ENCODE data around the gene UGT1A4.
"Not testable (repeated sequence)": the region's sequence is repeated elsewhere in the genome, so short reads cannot be mapped to it uniquely, and the experiment has no call there.

The UGT1A4 gene

DNA sequence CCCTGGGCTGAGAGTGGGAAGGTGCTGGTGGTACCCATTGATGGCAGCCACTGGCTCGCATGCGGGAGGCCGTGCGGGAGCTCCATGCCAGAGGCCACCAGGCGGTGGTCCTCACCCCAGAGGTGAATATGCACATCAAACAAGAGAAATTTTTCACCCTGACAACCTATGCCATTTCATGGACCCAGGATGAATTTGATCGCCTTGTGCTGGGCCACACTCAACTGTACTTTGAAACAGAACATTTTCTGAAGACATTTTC, 28.7 kb downstream of the UGT1A4 start:
- in situ Hi-C loops (cut with MboI; ENCODE audit: low sequenced_read_pairs): no loop called here
- no peaks in the 10 kb centered on the region for H3K27me3 ChIP-seq (ENCODE audit: low read depth)
- no peak for DNase-seq (ENCODE audit: low spot score in 2 of 2)
- H3K36me3 ChIP-seq (replicated peaks): no peaks in the 10 kb centered on the region
- H3K9me3 ChIP-seq: peaks cover 3% of the 10 kb centered on the region
- H3K4me3 ChIP-seq: no peak overlapping the region
- H3K4me1 ChIP-seq: no peaks in the 10 kb centered on the region

GRCh38 chr2:233750689-233751088, 32.2 kb downstream of the UGT1A4 start:
- H3K4me3 ChIP-seq; H3K27me3 ChIP-seq (ENCODE audit: low read depth); in situ Hi-C loops (cut with MboI; ENCODE audit: low sequenced_read_pairs); H3K9me3 ChIP-seq; DNase-seq (ENCODE audit: low spot score in 2 of 2); H3K4me1 ChIP-seq; H3K36me3 ChIP-seq (replicated peaks): not testable (repeated sequence)

GRCh38 chr2:233751212-233752009, 32.9 kb downstream of the UGT1A4 start:
- H3K27me3 ChIP-seq (ENCODE audit: low read depth); H3K9me3 ChIP-seq; H3K36me3 ChIP-seq (replicated peaks); DNase-seq (ENCODE audit: low spot score in 2 of 2); H3K4me3 ChIP-seq; in situ Hi-C loops (cut with MboI; ENCODE audit: low sequenced_read_pairs); H3K4me1 ChIP-seq: not testable (repeated sequence)

- Histone ChIP-seq H3K36me3 (replicated peaks) (no peaks in the 10 kb centered on the region), H3K27me3 (ENCODE audit: low read depth) (no peaks in the 10 kb centered on the region), H3K4me3 (no peak overlapping the region), H3K9me3 (peaks cover 3% of the 10 kb centered on the region), H3K4me1 (peaks cover 8% of the 10 kb centered on the region)
- no peak for DNase-seq (ENCODE audit: low spot score in 2 of 2)
- in situ Hi-C loops (cut with MboI; ENCODE audit: low sequenced_read_pairs): no loop called here
These were observed 36.5 kb downstream of the UGT1A4 start for GRCh38 chr2:233754872-233755611.

- Histone ChIP-seq H3K4me3 (no peak overlapping the region), H3K9me3 (no peaks in the 10 kb centered on the region; the same call in 1 of the 2 replicates), H3K4me1 (peaks cover 8% of the 10 kb centered on the region), H3K27me3 (ENCODE audit: low read depth) (no peaks in the 10 kb centered on the region), H3K36me3 (replicated peaks) (no peaks in the 10 kb centered on the region)
- in situ Hi-C loops (cut with MboI; ENCODE audit: low sequenced_read_pairs): no loop called here
- no peak for DNase-seq (ENCODE audit: low spot score in 2 of 2)
These were observed 38.0 kb downstream of the UGT1A4 start for GRCh38 chr2:233756429-233757081.

DNA sequence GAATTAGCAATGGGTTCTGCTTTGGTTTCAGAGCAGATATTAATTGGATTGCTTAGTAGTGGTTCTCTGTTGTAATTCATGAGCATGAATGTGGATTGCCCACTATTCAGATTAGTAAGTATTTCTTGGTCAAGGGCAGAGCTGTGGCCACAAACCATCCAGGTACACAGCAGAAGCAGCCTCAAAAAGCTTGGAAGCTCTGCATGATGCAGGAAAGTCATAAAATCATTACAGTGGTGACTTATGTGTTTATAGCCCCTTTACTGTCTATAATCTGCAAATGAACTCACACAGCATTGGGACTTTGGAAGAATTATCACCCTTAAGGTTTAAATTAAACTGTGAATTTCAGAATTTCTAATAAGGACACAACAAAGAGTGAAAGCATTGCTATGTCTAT, 39.6 kb downstream of the UGT1A4 start:
- Histone ChIP-seq H3K4me1 (peaks cover under 1% of the 10 kb centered on the region; the same call in 1 of the 2 replicates), H3K27me3 (ENCODE audit: low read depth) (peaks cover 7% of the 10 kb centered on the region; the same call in 1 of the 2 replicates), H3K9me3 (no peaks in the 10 kb centered on the region), H3K4me3 (no peak overlapping the region), H3K36me3 (replicated peaks) (no peaks in the 10 kb centered on the region)
- in situ Hi-C loops (cut with MboI; ENCODE audit: low sequenced_read_pairs): no loop called here
- DNase-seq (ENCODE audit: low spot score in 2 of 2): no peak

DNA sequence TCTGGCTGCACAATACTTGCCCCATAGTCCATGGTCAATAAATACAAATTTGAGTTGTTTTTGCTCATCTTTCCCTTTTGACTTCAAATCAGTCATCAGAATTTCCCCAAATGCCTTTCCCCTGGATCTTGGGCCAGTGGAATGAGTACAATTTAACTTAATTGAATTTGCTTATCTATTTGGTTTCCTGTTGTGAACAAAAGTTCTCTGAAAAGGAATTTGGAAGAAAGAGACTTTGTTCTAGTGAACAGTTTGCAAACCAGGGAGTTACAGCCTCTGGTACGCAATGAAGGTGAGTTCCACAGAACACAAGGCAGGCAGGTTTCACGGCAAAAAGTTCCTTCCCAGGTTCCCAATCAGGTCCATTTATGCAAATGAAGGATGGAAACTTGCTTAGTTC, 40.3 kb downstream of the UGT1A4 start:
- Histone ChIP-seq H3K9me3 (no peaks in the 10 kb centered on the region), H3K36me3 (replicated peaks) (no peaks in the 10 kb centered on the region), H3K27me3 (ENCODE audit: low read depth) (peaks cover 11% of the 10 kb centered on the region; the same call in 1 of the 2 replicates), H3K4me3 (no peak overlapping the region), H3K4me1 (no peaks in the 10 kb centered on the region)
- in situ Hi-C loops (cut with MboI; ENCODE audit: low sequenced_read_pairs): no loop called here
- no peak for DNase-seq (ENCODE audit: low spot score in 2 of 2)

DNA sequence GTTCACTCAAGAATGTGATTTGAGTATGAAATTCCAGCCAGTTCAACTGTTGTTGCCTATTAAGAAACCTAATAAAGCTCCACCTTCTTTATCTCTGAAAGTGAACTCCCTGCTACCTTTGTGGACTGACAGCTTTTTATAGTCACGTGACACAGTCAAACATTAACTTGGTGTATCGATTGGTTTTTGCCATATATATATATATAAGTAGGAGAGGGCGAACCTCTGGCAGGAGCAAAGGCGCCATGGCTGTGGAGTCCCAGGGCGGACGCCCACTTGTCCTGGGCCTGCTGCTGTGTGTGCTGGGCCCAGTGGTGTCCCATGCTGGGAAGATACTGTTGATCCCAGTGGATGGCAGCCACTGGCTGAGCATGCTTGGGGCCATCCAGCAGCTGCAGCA, 41.5 kb downstream of the UGT1A4 start, which contains the start of gene UGT1A1:
TSS of gene UGT1A1 (plus strand) at position 228 of the 400 bp plus-strand sequence. CDS start at position 246, 18 bp downstream.
- in situ Hi-C loops (cut with MboI; ENCODE audit: low sequenced_read_pairs): no loop called here
- Histone ChIP-seq H3K9me3 (no peaks in the 10 kb centered on the region), H3K36me3 (replicated peaks) (no peaks in the 10 kb centered on the region), H3K4me1 (no peaks in the 10 kb centered on the region), H3K27me3 (ENCODE audit: low read depth) (peaks cover 12% of the 10 kb centered on the region; the same call in 1 of the 2 replicates), H3K4me3 (no peak within 1 kb of the TSS)
- DNase-seq (ENCODE audit: low spot score in 2 of 2): no peak

DNA sequence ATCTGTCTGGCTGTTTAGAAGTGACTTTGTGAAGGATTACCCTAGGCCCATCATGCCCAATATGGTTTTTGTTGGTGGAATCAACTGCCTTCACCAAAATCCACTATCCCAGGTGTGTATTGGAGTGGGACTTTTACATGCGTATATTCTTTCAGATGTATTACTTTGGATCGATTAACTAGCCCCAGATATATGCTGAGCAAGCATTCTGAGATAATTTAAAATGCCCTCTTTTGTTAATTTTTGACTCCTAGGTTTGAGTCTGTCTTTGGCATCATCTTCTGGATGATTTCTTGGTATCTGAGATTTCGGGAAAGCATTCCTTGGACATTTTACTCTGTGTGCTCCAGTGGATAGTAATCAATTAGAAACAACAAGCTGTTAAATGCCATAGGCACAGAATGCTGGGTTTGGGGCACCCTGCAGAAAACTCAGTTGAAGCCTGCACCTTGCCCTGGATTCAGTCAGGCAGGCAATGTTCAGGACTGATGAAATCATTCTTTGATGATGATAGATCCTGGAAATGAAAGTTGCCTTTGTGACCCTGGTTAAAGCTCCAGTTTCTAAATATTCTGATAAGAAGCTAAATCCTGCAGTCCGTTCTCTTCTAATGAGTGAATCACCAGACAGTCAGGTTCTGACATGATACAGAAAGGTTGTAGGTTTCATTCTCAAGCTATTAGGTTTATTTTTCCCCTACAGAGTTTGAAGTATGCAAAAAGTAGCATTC, 42.7 kb downstream of the UGT1A4 start:
- in situ Hi-C loops (cut with MboI; ENCODE audit: low sequenced_read_pairs): no loop called here
- Histone ChIP-seq H3K9me3 (no peaks in the 10 kb centered on the region), H3K4me3 (no peak overlapping the region), H3K27me3 (ENCODE audit: low read depth) (peaks cover 12% of the 10 kb centered on the region; the same call in 1 of the 2 replicates), H3K36me3 (replicated peaks) (no peaks in the 10 kb centered on the region), H3K4me1 (no peaks in the 10 kb centered on the region)
- no peak for DNase-seq (ENCODE audit: low spot score in 2 of 2)

DNA sequence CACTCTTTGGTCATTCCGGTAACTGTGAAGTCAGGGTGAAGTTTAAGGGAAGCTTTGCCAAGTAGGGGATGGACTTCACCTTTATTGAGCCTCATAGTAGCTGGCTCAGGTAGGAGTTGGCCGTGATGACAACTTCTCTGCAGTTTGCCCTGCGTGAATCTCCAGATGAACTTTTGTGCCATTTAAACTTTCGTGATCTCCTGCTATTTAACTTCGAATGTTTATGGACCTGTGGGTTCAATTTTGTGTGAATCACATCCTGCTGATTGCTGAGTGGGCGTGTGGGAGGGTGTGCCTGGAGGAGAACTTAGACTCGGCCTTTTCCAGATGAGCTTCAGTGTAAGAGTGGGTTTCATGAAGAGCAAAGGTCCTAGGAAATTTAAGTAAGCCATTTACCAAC, 45.7 kb downstream of the UGT1A4 start:
- no peak for DNase-seq (ENCODE audit: low spot score in 2 of 2)
- Histone ChIP-seq H3K27me3 (ENCODE audit: low read depth) (peaks cover 12% of the 10 kb centered on the region; the same call in 1 of the 2 replicates), H3K9me3 (no peaks in the 10 kb centered on the region), H3K4me1 (no peaks in the 10 kb centered on the region), H3K4me3 (no peak overlapping the region), H3K36me3 (replicated peaks) (no peaks in the 10 kb centered on the region)
- in situ Hi-C loops (cut with MboI; ENCODE audit: low sequenced_read_pairs): no loop called here

DNA sequence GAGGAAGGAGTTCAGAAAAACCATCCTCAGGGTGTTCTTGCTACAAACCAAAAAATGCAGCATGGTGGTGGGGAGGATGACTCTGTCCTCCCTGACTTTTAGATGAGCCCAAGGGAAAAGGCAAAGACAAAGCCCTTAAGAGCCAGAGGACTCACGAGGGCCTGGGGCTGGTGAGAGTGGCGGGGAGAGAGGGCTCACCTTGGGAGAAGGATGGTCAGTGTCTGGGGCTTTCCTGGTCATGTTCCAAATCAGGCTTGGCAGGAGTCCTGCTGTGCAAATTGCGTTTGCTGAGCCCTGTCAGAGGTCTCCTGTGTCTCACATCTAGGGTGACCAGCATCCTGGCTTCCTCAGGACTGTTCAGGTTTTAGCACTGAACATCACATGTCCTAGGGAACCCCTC, 46.2 kb downstream of the UGT1A4 start:
- DNase-seq (ENCODE audit: low spot score in 2 of 2): no peak
- H3K4me1 ChIP-seq: no peaks in the 10 kb centered on the region
- H3K27me3 ChIP-seq (ENCODE audit: low read depth): peaks cover 12% of the 10 kb centered on the region; the same call in 1 of the 2 replicates
- no peak overlapping the region for H3K4me3 ChIP-seq
- H3K9me3 ChIP-seq: no peaks in the 10 kb centered on the region
- in situ Hi-C loops (cut with MboI; ENCODE audit: low sequenced_read_pairs): no loop called here
- no peaks in the 10 kb centered on the region for H3K36me3 ChIP-seq (replicated peaks)

GRCh38 chr2:233766416-233766815, 47.9 kb downstream of the UGT1A4 start:
- DNase-seq (ENCODE audit: low spot score in 2 of 2): no peak
- Histone ChIP-seq H3K4me3 (no peak overlapping the region), H3K4me1 (no peaks in the 10 kb centered on the region), H3K27me3 (ENCODE audit: low read depth) (peaks cover 12% of the 10 kb centered on the region; the same call in 1 of the 2 replicates), H3K36me3 (replicated peaks) (no peaks in the 10 kb centered on the region), H3K9me3 (no peaks in the 10 kb centered on the region)
- in situ Hi-C loops (cut with MboI; ENCODE audit: low sequenced_read_pairs): no loop called here

DNA sequence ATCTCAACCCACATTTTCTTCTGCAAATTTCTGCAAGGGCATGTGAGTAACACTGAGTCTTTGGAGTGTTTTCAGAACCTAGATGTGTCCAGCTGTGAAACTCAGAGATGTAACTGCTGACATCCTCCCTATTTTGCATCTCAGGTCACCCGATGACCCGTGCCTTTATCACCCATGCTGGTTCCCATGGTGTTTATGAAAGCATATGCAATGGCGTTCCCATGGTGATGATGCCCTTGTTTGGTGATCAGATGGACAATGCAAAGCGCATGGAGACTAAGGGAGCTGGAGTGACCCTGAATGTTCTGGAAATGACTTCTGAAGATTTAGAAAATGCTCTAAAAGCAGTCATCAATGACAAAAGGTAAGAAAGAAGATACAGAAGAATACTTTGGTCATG, 49.5 kb downstream of the UGT1A4 start:
- no peak for DNase-seq (ENCODE audit: low spot score in 2 of 2)
- in situ Hi-C loops (cut with MboI; ENCODE audit: low sequenced_read_pairs): no loop called here
- Histone ChIP-seq H3K27me3 (ENCODE audit: low read depth) (peaks cover 6% of the 10 kb centered on the region; the same call in 1 of the 2 replicates), H3K4me3 (no peak overlapping the region), H3K36me3 (replicated peaks) (no peaks in the 10 kb centered on the region), H3K4me1 (no peaks in the 10 kb centered on the region), H3K9me3 (no peaks in the 10 kb centered on the region)
